Lower leg skin (tissue), 3 donors: ENCODE results near the gene NDUFB10.
"Not testable (repeated sequence)": the region's sequence is repeated elsewhere in the genome, so short reads cannot be mapped to it uniquely, and the experiment has no call there.

Experiments
- CTCF ChIP-seq, 3 donors: fragments of 450-650 bp; IDR thresholded peaks; one replicate each; pipeline ENCODE4 v1.5.1; 2016; ENCODE audit warnings: antibody characterized with exemption in 3 of 3, mild to moderate bottlenecking in 3 of 3, moderate library complexity in 2 of 3
- POLR2A ChIP-seq, 2 donors: fragments of 450-650 bp; IDR thresholded peaks; one replicate each; pipeline ENCODE4 v1.6.1; 2016 to 2017; ENCODE audit warnings: antibody characterized with exemption in 2 of 2, mild to moderate bottlenecking in 1 of 2, moderate library complexity in 1 of 2

GRCh38 chr16:1939833-1940232 lies 19.5 kb upstream of the NDUFB10 start:
- not testable (repeated sequence) for TF ChIP-seq CTCF, POLR2A (IDR thresholded peaks at IDR 0.05)
